GM21737 (cell line): Measurements from ENCODE around the gene RRP1.
"Not testable (repeated sequence)": the region's sequence is repeated elsewhere in the genome, so short reads cannot be mapped to it uniquely, and the experiment has no call there.

Experiments
- ATAC-seq: cut with Tn5 transposase; IDR thresholded peaks from one replicate; pipeline ENCODE4 v1.9.1; 2021; ENCODE audit warnings: mild to moderate bottlenecking, moderate library complexity; ENCODE audit not compliant: unreplicated experiment

RRP1 gene

GRCh38 chr21:43815991-43816390 is 26.6 kb downstream of the RRP1 start:
- ATAC-seq = no peak

GRCh38 chr21:43816611-43817071 is 27.3 kb downstream of the RRP1 start:
- ATAC-seq = no peak

GRCh38 chr21:43817157-43818086 is 28.0 kb downstream of the RRP1 start:
- ATAC-seq = no peak

- no peak for ATAC-seq
Observed at GRCh38 chr21:43818685-43819084, 29.3 kb downstream of the RRP1 start.

GRCh38 chr21:43819511-43820405 is 30.4 kb downstream of the RRP1 start:
- ATAC-seq = no peak

- ATAC-seq = no peak
Observed at GRCh38 chr21:43820466-43820865, 31.1 kb downstream of the RRP1 start.

- ATAC-seq = not testable (repeated sequence)
Observed at GRCh38 chr21:43822166-43822565, 32.8 kb downstream of the RRP1 start.

GRCh38 chr21:43822741-43823140 is 33.4 kb downstream of the RRP1 start:
- ATAC-seq = not testable (repeated sequence)

GRCh38 chr21:43824333-43825241 is 35.2 kb downstream of the RRP1 start:
- no peak for ATAC-seq

GRCh38 chr21:43825242-43825935 is 36.0 kb downstream of the RRP1 start:
- no peak for ATAC-seq

GRCh38 chr21:43825936-43826622 is 36.7 kb downstream of the RRP1 start:
- ATAC-seq = no peak

GRCh38 chr21:43826623-43826974 is 37.2 kb downstream of the RRP1 start:
- ATAC-seq = no peak

- no peak for ATAC-seq
Observed at GRCh38 chr21:43827015-43827611, 37.7 kb downstream of the RRP1 start.

- ATAC-seq = no peak
Observed at GRCh38 chr21:43829161-43829560, 39.8 kb downstream of the RRP1 start.

- ATAC-seq = no peak
Observed at GRCh38 chr21:43829575-43830119, 40.3 kb downstream of the RRP1 start.

GRCh38 chr21:43832158-43832550 is 42.8 kb downstream of the RRP1 start:
- no peak for ATAC-seq

GRCh38 chr21:43832648-43833047 is 43.3 kb downstream of the RRP1 start:
- ATAC-seq = no peak

- ATAC-seq = no peak
Observed at GRCh38 chr21:43834146-43834905, 44.9 kb downstream of the RRP1 start.
